Gastroesophageal sphincter (tissue), 3 donors: ENCODE measurements around the gene NTRK1.

ENCODE experiments used
- CTCF ChIP-seq, 4 experiments: fragments of 200-600 bp in 2 of 4; fragments of 450-650 bp in 2 of 4; sonication (generic) in 1 of 4; IDR thresholded peaks; one replicate each; pipeline ENCODE4 v1.5.1; 2017 to 2019; ENCODE audit warnings: antibody characterized with exemption in 4 of 4, mild to moderate bottlenecking in 2 of 4, moderate library complexity in 2 of 4
- POLR2A ChIP-seq, 2 donors: fragments of 450-650 bp; IDR thresholded peaks; one replicate each; pipeline ENCODE4 v1.6.1; 2017; ENCODE audit warnings: antibody characterized with exemption in 2 of 2, mild to moderate bottlenecking in 2 of 2, moderate library complexity in 1 of 2
- POLR2AphosphoS5 ChIP-seq: sonication (generic); formaldehyde crosslinking; IDR thresholded peaks from one replicate; pipeline ENCODE4 v1.6.1; 2017; ENCODE audit warnings: antibody characterized with exemption

- TF ChIP-seq CTCF (IDR thresholded peaks at IDR 0.05) (no peak), POLR2AphosphoS5 (no peak), POLR2A (IDR thresholded peaks at IDR 0.05) (no peak)
Observed at GRCh38 chr1:156873659-156874058, 13.0 kb downstream of the NTRK1 start.
